GM19372 (cell line): ENCODE measurements around the gene EFCAB10.
"Not testable (repeated sequence)": the region's sequence is repeated elsewhere in the genome, so short reads cannot be mapped to it uniquely, and the experiment has no call there.

Experiments
- ATAC-seq: cut with Tn5 transposase; IDR thresholded peaks from one replicate; pipeline ENCODE4 v1.9.1; 2021; ENCODE audit warnings: mild to moderate bottlenecking, low read depth, moderate library complexity; ENCODE audit not compliant: unreplicated experiment

EFCAB10 gene

DNA sequence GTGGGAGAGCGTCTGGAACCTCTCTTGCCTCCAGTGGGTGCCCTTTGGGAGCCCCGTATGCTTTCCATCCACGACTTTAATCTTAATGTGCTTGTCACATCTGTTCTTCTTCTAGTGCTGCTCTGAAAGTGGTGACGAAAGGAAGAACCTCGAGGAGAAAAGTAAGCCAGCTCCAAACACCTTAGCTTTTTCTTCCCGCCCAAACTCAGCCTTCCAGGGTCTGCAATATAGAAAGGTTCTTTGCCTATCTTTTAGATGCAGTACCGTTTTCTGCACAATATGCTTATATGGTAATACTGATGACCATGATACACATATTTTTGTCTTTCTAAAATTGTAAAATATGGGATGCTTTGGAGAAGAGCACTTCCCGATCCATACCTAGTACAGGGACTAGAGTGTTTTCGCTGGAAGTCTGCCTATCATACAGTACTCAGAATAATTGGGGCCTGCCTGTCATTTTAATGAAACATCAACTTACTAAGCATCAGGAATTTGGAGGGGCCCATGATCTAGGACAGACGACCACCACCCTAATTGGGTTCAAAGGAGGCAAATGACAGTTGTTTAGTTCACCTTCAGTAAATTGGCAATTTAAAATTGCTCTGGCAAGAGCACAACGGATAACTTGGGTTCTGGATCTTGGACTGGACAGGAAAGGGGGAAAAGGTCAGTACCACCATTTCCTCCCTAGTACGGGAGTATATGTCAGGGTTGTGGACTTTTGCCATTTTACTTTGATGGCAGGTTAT, 48.4 kb downstream of the EFCAB10 start:
- ATAC-seq = no peak

DNA sequence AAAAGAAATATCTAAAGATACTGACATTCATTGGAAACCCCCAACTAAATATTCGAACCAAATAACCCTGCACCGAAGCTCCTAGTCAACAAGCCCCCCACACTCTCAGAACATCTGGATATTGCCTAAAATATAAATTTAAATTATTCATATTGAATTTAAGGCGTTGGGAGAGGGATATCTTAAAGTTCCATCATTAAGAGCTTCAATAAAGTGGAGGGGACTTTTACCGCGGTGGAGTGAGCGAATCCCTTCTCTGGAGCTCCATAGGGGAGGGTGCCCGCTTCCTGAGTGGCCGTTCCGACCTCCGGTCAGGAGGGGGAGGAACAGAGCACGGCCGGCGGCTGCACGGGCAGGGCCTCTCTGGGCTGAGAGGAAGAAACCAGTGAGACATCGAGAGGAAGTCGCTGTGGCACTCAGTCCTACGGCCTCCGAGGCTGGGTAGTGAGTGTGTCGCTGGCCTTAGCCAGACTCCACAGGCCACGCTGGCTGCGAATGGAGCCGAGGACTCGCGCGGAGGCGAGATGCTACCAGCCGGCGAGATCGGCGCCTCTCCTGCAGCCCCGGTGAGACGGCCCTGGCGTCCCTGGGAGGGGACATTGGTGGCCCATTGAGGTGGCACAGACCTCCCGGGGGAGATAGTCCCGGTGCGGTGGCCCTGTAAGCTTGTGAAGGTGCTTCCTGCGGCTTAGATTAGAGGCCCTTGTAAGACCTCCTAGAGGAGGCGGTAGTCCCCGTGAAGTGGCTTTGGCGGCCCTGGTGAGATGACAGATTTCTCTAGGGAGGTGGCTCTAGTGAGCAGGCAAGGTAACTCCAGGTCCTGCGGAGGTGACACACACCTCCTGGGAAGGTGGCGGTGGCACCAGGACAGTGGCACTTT, 49.3 kb downstream of the EFCAB10 start, which contains the start of gene RINT1:
TSS of gene RINT1 (plus strand) at position 410 of the 880 bp plus-strand sequence. CDS start at position 525, 115 bp downstream.
- peak; percentile 89 for ATAC-seq

DNA sequence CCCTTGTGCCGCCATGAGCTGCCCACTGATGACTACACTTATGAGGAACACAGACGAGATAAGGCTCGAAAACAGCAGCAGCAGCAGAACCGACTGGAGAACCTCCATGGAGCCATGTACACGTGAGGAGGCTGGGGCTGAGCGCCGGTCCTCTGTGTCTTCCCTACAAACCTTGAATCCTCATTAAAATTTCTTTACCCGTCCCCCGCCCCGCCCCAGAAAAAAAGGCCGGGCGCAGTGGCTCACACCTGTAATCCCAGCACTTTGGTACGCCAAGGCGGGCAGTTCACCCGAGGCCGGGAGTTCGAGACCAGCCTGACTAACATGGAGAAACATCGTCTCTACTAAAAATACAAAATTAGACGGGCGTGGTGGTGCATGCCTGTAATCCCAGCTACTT, 50.7 kb downstream of the EFCAB10 start:
- ATAC-seq = no peak

DNA sequence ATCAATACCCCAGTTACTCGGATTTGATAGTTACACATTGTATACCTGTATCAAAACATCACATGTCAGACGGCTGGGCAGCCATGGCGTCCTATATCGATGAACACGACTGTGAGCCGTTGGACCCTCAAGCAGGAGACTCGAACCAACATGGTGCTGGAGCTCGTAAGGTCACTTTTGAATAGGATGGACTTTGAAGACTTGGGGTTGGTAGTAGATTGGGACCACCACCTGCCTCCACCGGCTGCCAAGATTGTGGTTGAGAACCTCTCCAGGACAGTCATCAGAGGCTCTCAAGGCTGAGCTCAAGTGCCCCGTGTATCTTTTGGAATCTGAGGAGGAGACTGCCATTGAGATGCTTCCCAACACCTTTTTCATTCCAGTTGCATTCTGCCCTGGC, 51.2 kb downstream of the EFCAB10 start:
- no peak for ATAC-seq

DNA sequence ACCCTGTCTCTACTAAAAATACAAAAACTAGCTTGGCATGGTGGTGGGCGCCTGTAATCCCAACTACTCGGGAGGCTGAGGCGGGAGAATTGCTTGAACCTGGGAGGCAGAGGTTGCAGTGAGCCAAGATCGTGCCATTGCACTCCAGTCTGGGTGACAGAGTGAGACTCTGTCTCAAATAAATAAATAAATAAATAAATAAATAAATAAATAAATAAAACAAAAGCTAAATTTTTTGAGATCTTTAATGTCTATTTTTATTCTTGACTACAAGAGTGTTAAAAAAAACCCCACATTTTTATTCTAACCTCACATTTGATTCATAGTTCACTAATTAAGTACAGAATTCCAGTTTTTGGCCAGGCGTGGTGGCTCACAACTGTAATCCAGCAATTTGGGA, 53.6 kb downstream of the EFCAB10 start:
- ATAC-seq = not testable (repeated sequence)

DNA sequence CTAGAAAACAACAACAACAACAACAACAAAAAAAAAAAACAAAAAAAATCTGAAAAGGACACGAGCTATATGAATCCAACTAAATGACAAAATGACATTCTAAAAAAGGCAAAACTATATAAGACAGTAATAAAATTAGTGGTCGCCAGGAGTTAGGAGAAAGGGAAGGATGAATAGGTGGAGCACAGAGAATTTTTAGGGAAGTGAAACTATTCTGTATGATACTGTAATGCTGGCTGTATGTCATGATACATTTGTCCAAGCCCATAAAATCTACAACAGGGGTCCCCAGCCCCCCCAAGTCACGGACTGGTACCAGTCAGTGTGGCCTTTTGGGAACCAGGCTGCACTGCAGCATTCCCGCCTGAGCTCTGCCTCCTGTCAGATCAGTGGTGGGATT, 56.5 kb downstream of the EFCAB10 start:
- no peak for ATAC-seq

DNA sequence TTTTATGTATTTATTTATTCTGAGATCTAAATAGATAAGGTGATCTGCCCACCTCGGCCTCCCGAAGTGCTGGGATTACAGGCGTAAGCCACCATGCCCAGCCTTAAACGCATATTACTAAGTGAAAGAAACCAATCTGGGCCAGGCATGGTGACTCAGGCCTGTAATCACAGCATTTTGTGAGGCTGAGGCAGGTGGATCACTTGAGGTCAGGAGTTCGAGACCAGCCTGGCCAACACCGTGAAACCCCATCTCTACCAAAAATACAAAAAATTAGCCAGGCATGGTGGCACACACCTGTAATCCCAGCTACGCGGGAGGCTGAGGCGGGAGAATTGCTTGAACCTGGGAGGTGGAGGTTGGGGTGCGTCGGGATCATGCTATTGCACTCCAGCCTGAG, 56.9 kb downstream of the EFCAB10 start:
- ATAC-seq = not testable (repeated sequence)

DNA sequence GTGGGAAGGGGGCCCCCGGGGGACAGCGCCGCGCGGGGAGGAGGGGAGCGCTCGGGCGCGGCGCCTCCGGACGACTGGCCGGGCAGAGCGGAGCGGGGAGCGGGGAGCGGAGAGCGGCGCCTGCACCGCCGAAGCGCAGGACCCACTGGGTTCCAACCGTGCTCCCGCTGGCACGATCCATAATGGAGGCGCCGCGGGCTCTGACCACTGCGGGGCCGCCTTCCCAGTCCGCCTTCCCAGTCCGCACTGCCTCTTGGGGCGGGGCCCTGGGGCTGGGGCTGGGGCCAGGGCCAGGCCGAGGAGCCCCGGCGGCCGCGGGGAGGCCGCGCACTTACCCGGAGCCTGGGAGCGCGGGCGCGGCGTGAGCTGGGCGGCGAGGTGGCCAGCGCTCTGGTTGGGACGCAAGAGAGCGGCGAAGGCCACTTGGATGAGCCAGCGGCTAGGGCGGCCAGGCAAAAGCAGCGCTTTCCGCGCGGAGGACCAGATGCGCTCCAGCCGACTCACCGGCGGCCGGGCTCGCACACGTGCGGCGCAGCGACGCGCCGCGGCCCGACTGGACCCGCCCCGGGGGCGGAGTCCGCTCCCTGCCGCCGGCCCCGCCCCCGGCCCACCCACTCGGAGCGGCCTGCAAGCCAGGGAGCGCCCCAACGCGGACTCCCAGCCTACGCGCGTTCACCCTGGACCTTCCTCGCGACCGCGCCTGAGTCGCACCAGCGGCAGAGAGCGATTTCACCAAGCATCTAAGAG, 59.4 kb downstream of the EFCAB10 start, which contains the start of gene PUS7:
TSS of gene PUS7 (minus strand) at position 555 of the 747 bp plus-strand sequence. CDS start 13,759 bp downstream, outside the sequence.
- peak; percentile 80 for ATAC-seq

DNA sequence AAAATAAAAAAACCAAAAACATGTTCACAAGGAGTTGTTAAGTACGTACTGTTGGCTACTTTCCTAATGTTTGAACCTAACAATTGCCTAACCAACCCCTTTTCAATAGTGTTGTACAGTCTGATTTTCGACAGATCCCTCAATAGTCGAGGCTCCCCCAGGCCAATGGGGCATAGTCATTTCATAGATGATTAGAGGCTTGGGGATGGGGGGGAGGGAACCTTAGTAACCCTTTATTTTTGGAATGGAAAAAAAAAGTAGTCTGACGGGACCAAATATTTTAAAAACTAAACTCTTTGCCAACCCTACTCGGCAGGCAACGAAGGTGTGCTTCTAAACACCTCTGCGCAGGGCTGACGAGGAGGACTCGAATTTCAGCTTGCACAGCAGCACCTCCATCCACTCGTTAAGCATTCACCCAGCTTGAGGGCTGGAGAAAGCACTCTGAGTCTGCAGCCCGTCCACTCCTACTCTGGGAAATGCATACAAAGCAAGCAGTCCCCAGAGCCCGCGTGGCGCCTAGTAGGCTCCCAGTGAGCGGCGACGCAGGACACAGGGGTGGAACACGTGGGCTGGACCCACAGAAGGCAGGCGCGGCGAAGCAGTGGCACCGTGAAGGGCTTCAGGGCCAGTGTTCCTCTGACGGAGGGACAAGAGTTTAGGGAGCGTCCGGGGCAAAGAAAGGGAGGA, 60.1 kb downstream of the EFCAB10 start:
- ATAC-seq = peak; percentile 30

DNA sequence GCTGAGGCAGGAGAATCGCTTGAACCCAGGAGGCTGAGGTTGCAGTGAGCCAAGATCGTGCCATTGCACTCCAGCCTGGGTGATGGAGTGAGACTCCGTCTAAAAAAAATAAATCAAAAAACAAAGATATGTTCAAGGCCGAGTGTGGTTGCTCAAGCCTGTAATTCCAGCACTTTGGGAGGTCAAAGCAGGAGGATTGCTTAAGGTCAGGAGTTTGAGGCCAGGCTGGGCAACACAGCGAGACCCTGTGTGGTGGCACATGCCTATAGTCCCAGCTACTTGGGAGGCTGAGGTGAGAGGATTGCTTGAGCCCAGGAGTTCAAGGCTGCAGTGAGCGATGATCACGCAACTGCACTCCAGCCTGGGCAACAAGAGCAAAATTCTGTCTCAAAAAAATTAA, 60.7 kb downstream of the EFCAB10 start:
- ATAC-seq = not testable (repeated sequence)

DNA sequence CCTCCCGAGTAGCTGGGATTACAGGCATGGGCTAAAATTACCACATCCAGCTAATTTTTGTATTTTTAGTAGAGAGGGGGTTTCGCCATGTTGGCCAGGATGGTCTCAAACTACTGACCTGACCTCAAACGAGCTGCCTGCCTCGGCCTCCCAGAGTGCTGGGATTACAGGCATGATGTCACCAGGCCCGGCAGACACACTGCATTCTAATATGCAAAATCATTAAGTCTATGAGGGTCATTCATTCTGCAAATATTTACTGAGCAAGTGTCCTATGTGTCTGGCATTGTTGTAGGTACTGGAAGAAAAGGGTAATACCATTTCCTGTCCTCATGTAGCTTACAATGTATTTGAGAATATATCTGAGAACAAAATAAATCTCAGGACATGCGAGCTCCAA, 61.9 kb downstream of the EFCAB10 start:
- ATAC-seq = no peak

DNA sequence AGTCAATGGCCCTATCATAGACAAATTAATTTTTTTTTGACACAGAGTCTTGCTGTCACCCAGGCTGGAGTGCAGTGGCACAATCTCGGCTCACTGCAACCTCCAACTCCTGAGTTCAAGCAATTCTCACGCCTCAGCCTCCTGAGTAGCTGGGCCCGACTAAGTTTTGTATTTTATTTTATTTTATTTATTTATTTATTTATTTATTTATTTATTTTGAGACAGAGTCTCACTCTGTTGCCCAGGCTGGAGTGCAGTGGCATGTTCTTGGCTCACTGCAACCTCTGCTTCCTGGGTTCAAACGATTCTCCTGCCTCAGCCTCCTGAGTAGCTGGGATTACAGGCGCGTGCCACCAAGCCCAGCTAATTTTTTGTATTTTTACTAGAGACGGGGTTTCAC, 65.7 kb downstream of the EFCAB10 start:
- ATAC-seq = not testable (repeated sequence)
